ENCODE results near the gene VPS29. TPM values are rescaled to one million over a fixed set of nuclear protein-coding genes. Genes with fewer than 3 reads are reported as not detected.

Gene VPS29
- total and polyA plus RNA-seq, 9 of the 15 experiments (the other 6 are each of a cell fraction or from before 2014, with no cell fraction given), result 85.8 to 638 (median 272) TPM

- TF ChIP-seq ZBTB11 (CRISPR knock-in tag; IDR thresholded peaks at IDR 0.05), result peak in 2 of 3 experiments; percentile 62 to 91; a peak in 3 of 6 replicates
- TF ChIP-seq CHD1 (IDR thresholded peaks at IDR 0.05; ENCODE audit: low read length), result peak; percentile 62
- TF ChIP-seq MAZ (CRISPR knock-in tag; conservative IDR thresholded peaks at IDR 0.05 in 1 of 2, IDR thresholded peaks at IDR 0.05 in 1 of 2), result peak; percentile 43 to 74; a peak in 3 of 4 replicates
- TF ChIP-seq RUNX1 (IDR thresholded peaks at IDR 0.05; ENCODE audit: low read depth), result peak; percentile 27; the same call in 1 of the 2 replicates
- peak; percentile 97 for TF ChIP-seq RBFOX2 (IDR thresholded peaks at IDR 0.05; ENCODE audit: low read depth, low read length)
- TF ChIP-seq SUPT5H (IDR thresholded peaks at IDR 0.05), result peak; percentile 95
- TF ChIP-seq BMI1 (IDR thresholded peaks at IDR 0.05; ENCODE audit: low read length), result no peak
- TF ChIP-seq ZBTB7A (IDR thresholded peaks at IDR 0.05; ENCODE audit: borderline replicate concordance, control insufficient read depth, low read depth, low read length), result peak; percentile 81; the same call in 1 of the 2 replicates
- 0 out of 2 replicates have a peak, but pooled peaks have one; percentile 41 for TF ChIP-seq NR1H2 (CRISPR knock-in tag; IDR thresholded peaks at IDR 0.05)
- peak; percentile 49; the same call in 1 of the 2 replicates for TF ChIP-seq KLF1 (tag; IDR thresholded peaks at IDR 0.05)
- no peak; a peak in 1 of 4 replicates for TF ChIP-seq ZNF639 (CRISPR knock-in tag; conservative IDR thresholded peaks at IDR 0.05 in 1 of 2, IDR thresholded peaks at IDR 0.05 in 1 of 2)
- TF ChIP-seq SAFB2 (IDR thresholded peaks at IDR 0.05; ENCODE audit: borderline replicate concordance, low read depth, low read length, severe bottlenecking), result no peak
- 0 out of 2 replicates have a peak, but pooled peaks have one; percentile 29 for TF ChIP-seq RNF2 (IDR thresholded peaks at IDR 0.05)
- no peak for TF ChIP-seq ZNF589 (CRISPR knock-in tag; IDR thresholded peaks at IDR 0.05; ENCODE audit: low read depth)
- no peak for TF ChIP-seq CEBPB (tag; IDR thresholded peaks at IDR 0.05)
- TF ChIP-seq, protein P1, sequence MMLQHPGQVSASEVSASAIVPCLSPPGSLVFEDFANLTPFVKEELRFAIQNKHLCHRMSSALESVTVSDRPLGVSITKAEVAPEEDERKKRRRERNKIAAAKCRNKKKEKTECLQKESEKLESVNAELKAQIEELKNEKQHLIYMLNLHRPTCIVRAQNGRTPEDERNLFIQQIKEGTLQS (IDR thresholded peaks at IDR 0.05), result no peak
- TF ChIP-seq, protein P1 (CRISPR knock-in tag; conservative IDR thresholded peaks at IDR 0.05), result no peak; the same call in 1 of the 2 replicates
- TF ChIP-seq ZNF583 (CRISPR knock-in tag; IDR thresholded peaks at IDR 0.05), result no peak
- TF ChIP-seq SNRNP70 (optimal IDR thresholded peaks at IDR 0.05; ENCODE audit: low read depth, low read length), result no peak
- peak in 1 of 2 experiments; percentile 61; a peak in 1 of 4 replicates for TF ChIP-seq TBL1XR1 (IDR thresholded peaks at IDR 0.05; ENCODE audit: low read length in 2 of 2)
- peak; percentile 79; the same call in 1 of the 2 replicates for TF ChIP-seq GTF2E2 (tag; IDR thresholded peaks at IDR 0.05)
- no peak for TF ChIP-seq ZNF444 (CRISPR knock-in tag; IDR thresholded peaks at IDR 0.05)
These were observed 52.0 kb downstream of the VPS29 start, which contains the start of gene ARPC3 (continued) for GRCh38 chr12:110449799-110450497.

All from K562 (cell line).